Smooth muscle cell (in vitro differentiated cells): ENCODE results near the gene TMEM176A. TPM values are rescaled to one million over a fixed set of nuclear protein-coding genes. Genes with fewer than 3 reads are reported as not detected.

ENCODE experiments used
- DNase-seq: peaks from one replicate; lab custom pipeline; 2025; ENCODE audit not compliant: unreplicated experiment; lab: John Stamatoyannopoulos, UW
- H2AFZ ChIP-seq: fragments of 200-600 bp; sonication (generic); 2 replicates; pipeline ENCODE4 v1.6.0; 2016; ENCODE audit warnings: antibody characterized with exemption, low read depth, mild to moderate bottlenecking
- H3F3A ChIP-seq: fragments of 200-600 bp; sonication (generic); 2 replicates; pipeline ENCODE4 v1.6.0; 2017; ENCODE audit warnings: antibody characterized with exemption, low read depth
- H3K27ac ChIP-seq: fragments of 200-600 bp; sonication (generic); 2 replicates; pipeline ENCODE4 v1.5.1; 2016; ENCODE audit warnings: low read depth, mild to moderate bottlenecking
- H3K27me3 ChIP-seq: fragments of 200-600 bp; sonication (generic); 2 replicates; pipeline ENCODE4 v1.6.1; 2016; ENCODE audit warnings: low read depth, mild to moderate bottlenecking
- H3K36me3 ChIP-seq: fragments of 200-600 bp; sonication (generic); 2 replicates; pipeline ENCODE4 v1.5.1; 2016; ENCODE audit warnings: low read depth
- H3K4me1 ChIP-seq: fragments of 200-600 bp; sonication (generic); 2 replicates; pipeline ENCODE4 v1.5.1; 2016; ENCODE audit warnings: low read depth
- H3K4me2 ChIP-seq: fragments of 200-600 bp; sonication (generic); 2 replicates; pipeline ENCODE4 v1.6.0; 2016; ENCODE audit warnings: mild to moderate bottlenecking
- H3K4me3 ChIP-seq: fragments of 200-600 bp; sonication (generic); 2 replicates; pipeline ENCODE4 v1.5.1; 2016; ENCODE audit warnings: mild to moderate bottlenecking
- H3K79me2 ChIP-seq: fragments of 200-600 bp; sonication (generic); 2 replicates; pipeline ENCODE4 v1.6.0; 2016; ENCODE audit warnings: low read depth, mild to moderate bottlenecking
- H3K9ac ChIP-seq: fragments of 200-600 bp; sonication (generic); 2 replicates; pipeline ENCODE4 v1.6.0; 2016; ENCODE audit warnings: low read depth
- H3K9me3 ChIP-seq: fragments of 200-600 bp; sonication (generic); replicated peaks from 2 replicates; pipeline ENCODE4 v1.5.1; 2016; ENCODE audit warnings: low read depth
- H4K20me1 ChIP-seq: fragments of 200-600 bp; sonication (generic); 2 replicates; pipeline ENCODE4 v1.6.0; 2016; ENCODE audit warnings: low read depth
- WGBS: methylation state at CpG from one replicate; pipeline ENCODE4 v1.1.7; 2016; ENCODE audit warnings: low lambda C conversion rate; 5-methylcytosine and 5-hydroxymethylcytosine counted together
- polyA plus RNA-seq: library from polyadenylated mRNA; unstranded; fragments of >200 nt; fragmentation: Nextera tagmentation; extraction: Ambion mirVana; gene quantifications from 2 replicates; pipeline ENCODE4 v1.2.1, GENCODE V29; 2016
- total RNA-seq: library from RNA; depleted of rRNA; stranded (reverse); fragments of >200 nt; gene quantifications from 2 replicates; pipeline ENCODE4 v1.2.3, GENCODE V29; 2014
- TF ChIP-seq, protein P1 (sequence below): fragments of 200-600 bp; sonication (generic); IDR thresholded peaks from 2 replicates; pipeline ENCODE4 v1.5.1; 2017; ENCODE audit warnings: borderline replicate concordance, mild to moderate bottlenecking, antibody characterized with exemption; ENCODE audit not compliant: insufficient read depth, poor library complexity, severe bottlenecking

TMEM176A gene
- total and polyA plus RNA-seq, 2 experiments from 2014 or later: 52.8 to 105 TPM

- H3F3A ChIP-seq: no peaks in the 10 kb centered on the region
- H3K4me3 ChIP-seq: no peak overlapping the region
- no peaks in the 10 kb centered on the region for H3K27me3 ChIP-seq
- H3K4me1 ChIP-seq: no peaks in the 10 kb centered on the region
- WGBS: 69% methylated on average over 5 of the region's 5 CpGs
- no peak overlapping the region for H3K27ac ChIP-seq
- H3K79me2 ChIP-seq: no peaks in the 10 kb centered on the region
- TF ChIP-seq, protein P1, sequence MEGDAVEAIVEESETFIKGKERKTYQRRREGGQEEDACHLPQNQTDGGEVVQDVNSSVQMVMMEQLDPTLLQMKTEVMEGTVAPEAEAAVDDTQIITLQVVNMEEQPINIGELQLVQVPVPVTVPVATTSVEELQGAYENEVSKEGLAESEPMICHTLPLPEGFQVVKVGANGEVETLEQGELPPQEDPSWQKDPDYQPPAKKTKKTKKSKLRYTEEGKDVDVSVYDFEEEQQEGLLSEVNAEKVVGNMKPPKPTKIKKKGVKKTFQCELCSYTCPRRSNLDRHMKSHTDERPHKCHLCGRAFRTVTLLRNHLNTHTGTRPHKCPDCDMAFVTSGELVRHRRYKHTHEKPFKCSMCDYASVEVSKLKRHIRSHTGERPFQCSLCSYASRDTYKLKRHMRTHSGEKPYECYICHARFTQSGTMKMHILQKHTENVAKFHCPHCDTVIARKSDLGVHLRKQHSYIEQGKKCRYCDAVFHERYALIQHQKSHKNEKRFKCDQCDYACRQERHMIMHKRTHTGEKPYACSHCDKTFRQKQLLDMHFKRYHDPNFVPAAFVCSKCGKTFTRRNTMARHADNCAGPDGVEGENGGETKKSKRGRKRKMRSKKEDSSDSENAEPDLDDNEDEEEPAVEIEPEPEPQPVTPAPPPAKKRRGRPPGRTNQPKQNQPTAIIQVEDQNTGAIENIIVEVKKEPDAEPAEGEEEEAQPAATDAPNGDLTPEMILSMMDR: no peak
- no peaks in the 10 kb centered on the region for H3K36me3 ChIP-seq
- H3K4me2 ChIP-seq: no peak overlapping the region
- H4K20me1 ChIP-seq: no peaks in the 10 kb centered on the region
- H3K9me3 ChIP-seq: no peaks in the 10 kb centered on the region
- peak overlapping the region; percentile 43 for H2AFZ ChIP-seq
- DNase-seq: no peak
- H3K9ac ChIP-seq: no peak overlapping the region
Observed at GRCh38 chr7:150820148-150820547, 19.6 kb downstream of the TMEM176A start.

- Histone ChIP-seq H3K4me3 (no peak overlapping the region), H4K20me1 (no peaks in the 10 kb centered on the region), H3K9ac (no peak overlapping the region), H3K79me2 (no peaks in the 10 kb centered on the region), H3K27me3 (no peaks in the 10 kb centered on the region), H3K36me3 (no peaks in the 10 kb centered on the region), H3K9me3 (no peaks in the 10 kb centered on the region), H3K4me2 (no peak overlapping the region), H2AFZ (no peak overlapping the region), H3K4me1 (no peaks in the 10 kb centered on the region), H3F3A (no peaks in the 10 kb centered on the region), H3K27ac (no peak overlapping the region)
- TF ChIP-seq, protein P1: no peak
- WGBS: 77% methylated on average over 7 of the region's 7 CpGs
- DNase-seq: no peak
Observed at GRCh38 chr7:150820578-150821198, 20.1 kb downstream of the TMEM176A start.

DNA sequence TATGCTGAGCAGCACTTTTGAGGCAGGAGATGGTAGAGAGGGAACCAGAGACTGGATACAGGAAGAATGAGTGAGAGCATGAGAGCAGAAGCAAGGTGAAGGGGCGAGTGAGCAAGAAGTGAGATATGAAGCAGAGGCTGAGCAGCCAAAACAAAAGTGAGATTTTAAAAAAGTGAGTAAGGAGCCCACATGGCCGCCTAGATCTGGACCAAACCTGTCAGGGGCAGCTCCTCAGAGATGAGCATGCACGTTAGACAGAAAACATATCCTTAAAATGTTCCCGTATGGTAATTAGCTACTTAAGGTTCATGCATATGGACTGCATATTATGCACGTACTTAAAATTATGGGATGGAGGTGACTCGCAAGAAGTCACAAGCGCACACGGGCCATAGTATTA lies 22.5 kb downstream of the TMEM176A start:
- Histone ChIP-seq H3K9me3 (no peaks in the 10 kb centered on the region), H3K4me1 (no peaks in the 10 kb centered on the region), H3K79me2 (no peaks in the 10 kb centered on the region), H3K9ac (no peak overlapping the region), H4K20me1 (no peaks in the 10 kb centered on the region), H3K4me2 (no peak overlapping the region), H3K27ac (no peak overlapping the region), H3F3A (no peaks in the 10 kb centered on the region), H3K4me3 (no peak overlapping the region), H3K36me3 (no peaks in the 10 kb centered on the region), H2AFZ (no peak overlapping the region), H3K27me3 (peaks cover 5% of the 10 kb centered on the region)
- 90% methylated on average over 8 of the region's 8 CpGs for WGBS
- DNase-seq: no peak
- TF ChIP-seq, protein P1: no peak
